Adrenal gland (tissue), 5 donors: ENCODE data around the gene FBLIM1.

ENCODE experiments used
- POLR2A ChIP-seq, 2 donors: fragments of 450-650 bp; IDR thresholded peaks; one replicate each; pipeline ENCODE4 v1.6.1; 2017; ENCODE audit warnings: antibody characterized with exemption in 2 of 2, mild to moderate bottlenecking in 2 of 2, moderate library complexity in 1 of 2
- TF ChIP-seq, protein P1 (sequence below), 6 experiments: fragments of 450-650 bp in 4 of 6; fragments of 200-600 bp in 2 of 6; sonication (generic) in 1 of 6; IDR thresholded peaks; 1 replicate in 5 of 6; 2 replicates in 1 of 6; pipeline versions ENCODE4 v1.5.1 to v1.8.0; 2016 to 2021; ENCODE audit warnings: antibody characterized with exemption in 6 of 6, mild to moderate bottlenecking in 2 of 6, moderate library complexity in 1 of 6
- donor health status: DM: no; HTN: no; CAD: no.

DNA sequence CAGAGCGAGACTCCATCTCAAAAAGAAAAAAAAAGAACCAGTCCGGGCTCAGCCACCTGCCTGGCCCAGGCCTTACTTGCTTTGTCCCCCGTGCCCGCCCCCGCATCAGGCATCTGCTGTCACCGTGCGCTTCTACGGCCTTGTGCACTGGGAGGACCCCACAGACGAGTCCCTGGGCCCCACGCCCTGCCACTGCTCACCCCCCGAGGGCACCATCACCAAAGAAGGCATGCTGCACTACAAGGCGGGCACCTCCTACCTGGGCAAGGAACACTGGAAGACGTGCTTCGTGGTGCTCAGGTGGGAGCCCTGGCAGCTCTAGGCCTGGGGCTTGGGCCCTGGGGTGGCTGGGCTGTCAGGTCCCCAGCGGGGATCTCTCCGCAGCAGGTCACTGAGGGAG is 28.2 kb upstream of the FBLIM1 start:
- no peak for TF ChIP-seq POLR2A (IDR thresholded peaks at IDR 0.05)
- TF ChIP-seq, protein P1, sequence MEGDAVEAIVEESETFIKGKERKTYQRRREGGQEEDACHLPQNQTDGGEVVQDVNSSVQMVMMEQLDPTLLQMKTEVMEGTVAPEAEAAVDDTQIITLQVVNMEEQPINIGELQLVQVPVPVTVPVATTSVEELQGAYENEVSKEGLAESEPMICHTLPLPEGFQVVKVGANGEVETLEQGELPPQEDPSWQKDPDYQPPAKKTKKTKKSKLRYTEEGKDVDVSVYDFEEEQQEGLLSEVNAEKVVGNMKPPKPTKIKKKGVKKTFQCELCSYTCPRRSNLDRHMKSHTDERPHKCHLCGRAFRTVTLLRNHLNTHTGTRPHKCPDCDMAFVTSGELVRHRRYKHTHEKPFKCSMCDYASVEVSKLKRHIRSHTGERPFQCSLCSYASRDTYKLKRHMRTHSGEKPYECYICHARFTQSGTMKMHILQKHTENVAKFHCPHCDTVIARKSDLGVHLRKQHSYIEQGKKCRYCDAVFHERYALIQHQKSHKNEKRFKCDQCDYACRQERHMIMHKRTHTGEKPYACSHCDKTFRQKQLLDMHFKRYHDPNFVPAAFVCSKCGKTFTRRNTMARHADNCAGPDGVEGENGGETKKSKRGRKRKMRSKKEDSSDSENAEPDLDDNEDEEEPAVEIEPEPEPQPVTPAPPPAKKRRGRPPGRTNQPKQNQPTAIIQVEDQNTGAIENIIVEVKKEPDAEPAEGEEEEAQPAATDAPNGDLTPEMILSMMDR (IDR thresholded peaks at IDR 0.05): no peak
